Astrocyte (in vitro differentiated cells and primary cell): ENCODE results near the gene CHD3.
"Not testable (repeated sequence)": the region's sequence is repeated elsewhere in the genome, so short reads cannot be mapped to it uniquely, and the experiment has no call there.

Experiments used
- CTCF ChIP-seq: IDR thresholded peaks from 2 replicates; pipeline ENCODE4 v1.5.1; 2011; ENCODE audit warnings: low read depth, mild to moderate bottlenecking, inconsistent platforms, low read length, moderate library complexity; ENCODE audit not compliant: insufficient read depth
- EZH2 ChIP-seq: IDR thresholded peaks from 2 replicates; pipeline ENCODE4 v1.6.1; 2012; ENCODE audit warnings: mild to moderate bottlenecking, low read length, inconsistent platforms; ENCODE audit not compliant: insufficient read depth

GRCh38 chr17:7864384-7864783 is 24.2 kb upstream of the CHD3 start:
- not testable (repeated sequence) for TF ChIP-seq CTCF, EZH2
